ENCODE results near the gene TSPAN32. TPM values are rescaled to one million over a fixed set of nuclear protein-coding genes. Genes with fewer than 3 reads are reported as not detected.

Gene TSPAN32
- total RNA-seq, 1 donor from 2014 or later: 4.5 TPM

GRCh38 chr11:2273771-2274170, 28.0 kb upstream of the TSPAN32 start:
- DNase-seq (ENCODE audit: low spot score, unreplicated experiment): no peak
- H3K36me3 Mint-ChIP-seq (ENCODE audit: insufficient read depth): no peaks in the 10 kb centered on the region
- H3K27me3 Mint-ChIP-seq: peaks cover 71% of the 10 kb centered on the region
- no peak for TF ChIP-seq CTCF (IDR thresholded peaks at IDR 0.05; ENCODE audit: unreplicated experiment)
- H3K27ac Mint-ChIP-seq: no peak overlapping the region
- H3K4me3 Mint-ChIP-seq (ENCODE audit: low read depth): no peak overlapping the region
- H3K4me1 Mint-ChIP-seq (ENCODE audit: low read depth): no peaks in the 10 kb centered on the region
- peaks cover under 1% of the 10 kb centered on the region for H3K9me3 Mint-ChIP-seq (ENCODE audit: low read depth)

- no peaks in the 10 kb centered on the region for H3K36me3 Mint-ChIP-seq (ENCODE audit: insufficient read depth)
- no peak overlapping the region for H3K4me3 Mint-ChIP-seq (ENCODE audit: low read depth)
- H3K9me3 Mint-ChIP-seq (ENCODE audit: low read depth): peaks cover 12% of the 10 kb centered on the region
- no peak for TF ChIP-seq CTCF (IDR thresholded peaks at IDR 0.05; ENCODE audit: unreplicated experiment)
- no peak for DNase-seq (ENCODE audit: low spot score, unreplicated experiment)
- no peak overlapping the region for H3K27ac Mint-ChIP-seq
- no peaks in the 10 kb centered on the region for H3K4me1 Mint-ChIP-seq (ENCODE audit: low read depth)
- H3K27me3 Mint-ChIP-seq: peaks cover 79% of the 10 kb centered on the region
Measured at GRCh38 chr11:2275334-2276279, 26.2 kb upstream of the TSPAN32 start.

- H3K9me3 Mint-ChIP-seq (ENCODE audit: low read depth): peaks cover 12% of the 10 kb centered on the region
- H3K27ac Mint-ChIP-seq: no peak overlapping the region
- H3K36me3 Mint-ChIP-seq (ENCODE audit: insufficient read depth): no peaks in the 10 kb centered on the region
- no peak for TF ChIP-seq CTCF (IDR thresholded peaks at IDR 0.05; ENCODE audit: unreplicated experiment)
- DNase-seq (ENCODE audit: low spot score, unreplicated experiment): no peak
- H3K4me1 Mint-ChIP-seq (ENCODE audit: low read depth): no peaks in the 10 kb centered on the region
- no peak overlapping the region for H3K4me3 Mint-ChIP-seq (ENCODE audit: low read depth)
- peaks cover 78% of the 10 kb centered on the region for H3K27me3 Mint-ChIP-seq
Measured at GRCh38 chr11:2276280-2277007, 25.4 kb upstream of the TSPAN32 start.

- no peak overlapping the region for H3K4me3 Mint-ChIP-seq (ENCODE audit: low read depth)
- no peaks in the 10 kb centered on the region for H3K4me1 Mint-ChIP-seq (ENCODE audit: low read depth)
- peaks cover 75% of the 10 kb centered on the region for H3K27me3 Mint-ChIP-seq
- no peak for TF ChIP-seq CTCF (IDR thresholded peaks at IDR 0.05; ENCODE audit: unreplicated experiment)
- peaks cover 12% of the 10 kb centered on the region for H3K9me3 Mint-ChIP-seq (ENCODE audit: low read depth)
- H3K36me3 Mint-ChIP-seq (ENCODE audit: insufficient read depth): no peaks in the 10 kb centered on the region
- no peak for DNase-seq (ENCODE audit: low spot score, unreplicated experiment)
- no peak overlapping the region for H3K27ac Mint-ChIP-seq
Measured at GRCh38 chr11:2277008-2277346, 24.8 kb upstream of the TSPAN32 start.

GRCh38 chr11:2277933-2278523, 23.8 kb upstream of the TSPAN32 start:
- no peaks in the 10 kb centered on the region for H3K4me1 Mint-ChIP-seq (ENCODE audit: low read depth)
- TF ChIP-seq CTCF (IDR thresholded peaks at IDR 0.05; ENCODE audit: unreplicated experiment): no peak
- no peak overlapping the region for H3K4me3 Mint-ChIP-seq (ENCODE audit: low read depth)
- no peak for DNase-seq (ENCODE audit: low spot score, unreplicated experiment)
- peaks cover 16% of the 10 kb centered on the region for H3K9me3 Mint-ChIP-seq (ENCODE audit: low read depth)
- H3K27ac Mint-ChIP-seq: no peak overlapping the region
- peaks cover 70% of the 10 kb centered on the region for H3K27me3 Mint-ChIP-seq
- H3K36me3 Mint-ChIP-seq (ENCODE audit: insufficient read depth): no peaks in the 10 kb centered on the region

All from progenitor cell of endocrine pancreas (in vitro differentiated cells).